Measurements from ENCODE around the gene LRMDA.

LRMDA gene

DNA sequence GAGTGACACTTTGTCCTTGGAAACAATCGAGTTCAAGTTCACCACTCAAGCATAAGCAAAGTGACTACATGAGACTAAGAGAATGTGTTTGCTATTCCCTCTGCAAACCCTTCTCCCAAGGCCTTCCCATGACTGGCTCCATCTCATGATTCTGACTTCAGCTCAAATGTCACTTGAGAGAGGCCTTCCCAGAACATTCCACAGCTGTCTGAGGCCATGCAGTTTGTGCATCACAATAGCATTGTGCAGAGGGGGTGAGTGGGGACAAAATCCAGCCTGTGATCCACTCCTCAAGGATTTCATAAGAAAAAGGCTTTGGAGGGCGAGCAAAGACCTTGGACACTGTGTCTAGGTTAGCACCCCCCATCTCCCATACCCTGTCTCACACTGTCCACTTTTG lies 6.9 kb upstream of the LRMDA start:
- Histone ChIP-seq H3K4me3 (ENCODE audit: low read depth, low read length) (no peak overlapping the region), H3K27ac (ENCODE audit: extremely low read depth, low read depth, low read length) (no peak overlapping the region; the same call in 1 of the 2 replicates), H3K9me3 (ENCODE audit: control insufficient read depth, insufficient read depth, low read depth, low read length) (no peaks in the 10 kb centered on the region), H3K36me3 (ENCODE audit: control insufficient read depth in 2 of 2, insufficient read depth in 1 of 2, low read length in 2 of 2) (no peaks in the 10 kb centered on the region), H3K4me1 (ENCODE audit: control insufficient read depth, insufficient read depth, low read length) (0 out of 2 replicates have a peak, but pooled peaks cover 10% of the 10 kb centered on the region)
- ChIA-PET CTCF (interaction anchor here (0.6 to 0.7 kb wide), 2 partner anchors 294 to 1687 kb away, joined by 4 to 10 read pairs; no protein-coding TSS in a partner anchor), POLR2A (interaction anchor here (1.3 kb wide), 1 partner anchor 23 kb away, joined by 6 read pairs; the partner anchor contains the start of gene ZNF503)
- TF ChIP-seq GLI4 (tag by site-specific recombination; IDR thresholded peaks at IDR 0.05), result no peak
- no peak for TF ChIP-seq ZNF530 (tag by site-specific recombination; IDR thresholded peaks at IDR 0.05; ENCODE audit: low read depth)
- TF ChIP-seq ZNF302 (tag by site-specific recombination; IDR thresholded peaks at IDR 0.05; ENCODE audit: low read depth), result no peak
- TF ChIP-seq ZNF221 (tag by site-specific recombination; IDR thresholded peaks at IDR 0.05; ENCODE audit: borderline replicate concordance), result no peak
- TF ChIP-seq, protein P1, sequence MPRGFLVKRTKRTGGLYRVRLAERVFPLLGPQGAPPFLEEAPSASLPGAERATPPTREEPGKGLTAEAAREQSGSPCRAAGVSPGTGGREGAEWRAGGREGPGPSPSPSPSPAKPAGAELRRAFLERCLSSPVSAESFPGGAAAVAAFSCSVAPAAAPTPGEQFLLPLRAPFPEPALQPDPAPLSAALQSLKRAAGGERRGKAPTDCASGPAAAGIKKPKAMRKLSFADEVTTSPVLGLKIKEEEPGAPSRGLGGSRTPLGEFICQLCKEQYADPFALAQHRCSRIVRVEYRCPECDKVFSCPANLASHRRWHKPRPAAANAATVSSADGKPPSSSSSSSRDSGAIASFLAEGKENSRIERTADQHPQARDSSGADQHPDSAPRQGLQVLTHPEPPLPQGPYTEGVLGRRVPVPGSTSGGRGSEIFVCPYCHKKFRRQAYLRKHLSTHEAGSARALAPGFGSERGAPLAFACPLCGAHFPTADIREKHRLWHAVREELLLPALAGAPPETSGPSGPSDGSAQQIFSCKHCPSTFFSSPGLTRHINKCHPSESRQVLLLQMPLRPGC (tag by site-specific recombination; IDR thresholded peaks at IDR 0.05), result no peak
- TF ChIP-seq REPIN1 (tag by site-specific recombination; IDR thresholded peaks at IDR 0.05; ENCODE audit: low read depth), result no peak
- TF ChIP-seq ZNF416 (tag by site-specific recombination; IDR thresholded peaks at IDR 0.05), result no peak
- no peak for TF ChIP-seq ZNF214 (tag by site-specific recombination; IDR thresholded peaks at IDR 0.05; ENCODE audit: borderline replicate concordance)
- TF ChIP-seq ZNF48 (tag by site-specific recombination; IDR thresholded peaks at IDR 0.05), result no peak
- TF ChIP-seq, protein P2, sequence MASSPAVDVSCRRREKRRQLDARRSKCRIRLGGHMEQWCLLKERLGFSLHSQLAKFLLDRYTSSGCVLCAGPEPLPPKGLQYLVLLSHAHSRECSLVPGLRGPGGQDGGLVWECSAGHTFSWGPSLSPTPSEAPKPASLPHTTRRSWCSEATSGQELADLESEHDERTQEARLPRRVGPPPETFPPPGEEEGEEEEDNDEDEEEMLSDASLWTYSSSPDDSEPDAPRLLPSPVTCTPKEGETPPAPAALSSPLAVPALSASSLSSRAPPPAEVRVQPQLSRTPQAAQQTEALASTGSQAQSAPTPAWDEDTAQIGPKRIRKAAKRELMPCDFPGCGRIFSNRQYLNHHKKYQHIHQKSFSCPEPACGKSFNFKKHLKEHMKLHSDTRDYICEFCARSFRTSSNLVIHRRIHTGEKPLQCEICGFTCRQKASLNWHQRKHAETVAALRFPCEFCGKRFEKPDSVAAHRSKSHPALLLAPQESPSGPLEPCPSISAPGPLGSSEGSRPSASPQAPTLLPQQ (tag by site-specific recombination; IDR thresholded peaks at IDR 0.05), result no peak
- no peak for TF ChIP-seq ZNF311 (tag by site-specific recombination; IDR thresholded peaks at IDR 0.05; ENCODE audit: borderline replicate concordance)
- TF ChIP-seq ZNF510 (tag by site-specific recombination; IDR thresholded peaks at IDR 0.05; ENCODE audit: insufficient replicate concordance), result no peak
- TF ChIP-seq SP2 (tag by site-specific recombination; IDR thresholded peaks at IDR 0.05), result no peak
- TF ChIP-seq, protein P3, sequence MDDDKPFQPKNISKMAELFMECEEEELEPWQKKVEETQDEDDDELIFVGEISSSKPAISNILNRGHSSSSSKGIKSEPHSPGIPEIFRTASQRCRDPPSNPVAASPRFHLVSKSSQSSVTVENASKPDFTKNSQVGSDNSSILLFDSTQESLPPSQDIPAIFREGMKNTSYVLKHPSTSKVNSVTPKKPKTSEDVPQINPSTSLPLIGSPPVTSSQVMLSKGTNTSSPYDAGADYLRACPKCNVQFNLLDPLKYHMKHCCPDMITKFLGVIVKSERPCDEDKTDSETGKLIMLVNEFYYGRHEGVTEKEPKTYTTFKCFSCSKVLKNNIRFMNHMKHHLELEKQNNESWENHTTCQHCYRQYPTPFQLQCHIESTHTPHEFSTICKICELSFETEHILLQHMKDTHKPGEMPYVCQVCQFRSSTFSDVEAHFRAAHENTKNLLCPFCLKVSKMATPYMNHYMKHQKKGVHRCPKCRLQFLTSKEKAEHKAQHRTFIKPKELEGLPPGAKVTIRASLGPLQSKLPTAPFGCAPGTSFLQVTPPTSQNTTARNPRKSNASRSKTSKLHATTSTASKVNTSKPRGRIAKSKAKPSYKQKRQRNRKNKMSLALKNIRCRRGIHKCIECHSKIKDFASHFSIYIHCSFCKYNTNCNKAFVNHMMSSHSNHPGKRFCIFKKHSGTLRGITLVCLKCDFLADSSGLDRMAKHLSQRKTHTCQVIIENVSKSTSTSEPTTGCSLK (tag by site-specific recombination; IDR thresholded peaks at IDR 0.05), result no peak

DNA sequence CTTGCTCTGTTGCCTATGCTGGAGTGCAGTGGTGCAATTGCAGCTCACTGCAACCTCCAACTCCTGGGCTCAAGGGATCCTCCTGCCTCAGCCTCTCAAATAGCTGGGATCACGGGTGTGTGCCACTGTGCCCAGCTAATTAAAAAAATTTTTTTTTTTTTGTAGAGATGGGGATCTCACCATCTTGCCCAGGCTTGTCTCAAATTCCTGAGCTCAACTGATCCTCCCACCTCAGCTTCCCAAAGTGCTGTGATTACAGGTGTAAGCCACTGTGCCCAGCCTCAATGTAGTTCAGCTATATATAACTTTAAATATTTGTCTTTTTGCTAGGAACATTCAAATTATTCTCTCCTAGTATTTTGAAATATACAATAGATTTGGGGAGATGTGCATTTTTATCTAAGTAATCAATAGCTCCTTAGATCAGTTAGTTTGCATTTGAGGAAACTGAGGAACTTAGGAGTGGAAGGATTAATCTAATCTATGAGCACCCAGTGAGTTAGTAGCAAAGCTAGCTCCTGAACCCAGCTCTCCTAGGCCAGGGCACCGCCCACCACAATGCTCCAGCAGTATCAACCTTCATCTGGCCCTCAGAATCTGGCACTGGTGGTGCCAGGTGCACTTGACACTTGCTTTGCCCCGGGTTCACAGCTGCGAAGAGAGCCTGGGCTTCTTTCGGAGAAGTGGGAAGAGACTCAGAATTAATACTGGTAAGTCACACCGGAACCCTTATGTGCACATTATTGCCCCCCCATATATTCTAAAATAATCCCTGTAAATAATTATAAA lies 5.9 kb upstream of the LRMDA start:
- H3K4me1 ChIP-seq (ENCODE audit: control insufficient read depth, insufficient read depth, low read length), result peaks cover 16% of the 10 kb centered on the region; the same call in 1 of the 2 replicates
- ChIA-PET POLR2A (no interaction called here), CTCF (interaction anchor here (0.5 to 1.2 kb wide), 3 partner anchors 11 to 1686 kb away, joined by 3 to 4 read pairs (median 3); no protein-coding TSS in a partner anchor)
- H3K36me3 ChIP-seq (ENCODE audit: control insufficient read depth in 2 of 2, insufficient read depth in 1 of 2, low read length in 2 of 2), result no peaks in the 10 kb centered on the region
- no peak overlapping the region for H3K27ac ChIP-seq (ENCODE audit: extremely low read depth, low read depth, low read length)
- H3K4me3 ChIP-seq (ENCODE audit: low read depth, low read length), result no peak overlapping the region
- H3K9me3 ChIP-seq (ENCODE audit: control insufficient read depth, insufficient read depth, low read depth, low read length), result no peaks in the 10 kb centered on the region
- no peak for TF ChIP-seq ZNF585B (tag by site-specific recombination; IDR thresholded peaks at IDR 0.05)
- TF ChIP-seq BCL11A (tag by site-specific recombination; IDR thresholded peaks at IDR 0.05; ENCODE audit: low read depth), result no peak
- TF ChIP-seq ZNF792 (tag by site-specific recombination; IDR thresholded peaks at IDR 0.05), result no peak
- no peak for TF ChIP-seq ZNF16 (tag by site-specific recombination; IDR thresholded peaks at IDR 0.05; ENCODE audit: low read depth)
- TF ChIP-seq RBAK (tag by site-specific recombination; IDR thresholded peaks at IDR 0.05), result no peak
- no peak for TF ChIP-seq ZBTB20 (tag by site-specific recombination; IDR thresholded peaks at IDR 0.05)
- TF ChIP-seq, protein P4, sequence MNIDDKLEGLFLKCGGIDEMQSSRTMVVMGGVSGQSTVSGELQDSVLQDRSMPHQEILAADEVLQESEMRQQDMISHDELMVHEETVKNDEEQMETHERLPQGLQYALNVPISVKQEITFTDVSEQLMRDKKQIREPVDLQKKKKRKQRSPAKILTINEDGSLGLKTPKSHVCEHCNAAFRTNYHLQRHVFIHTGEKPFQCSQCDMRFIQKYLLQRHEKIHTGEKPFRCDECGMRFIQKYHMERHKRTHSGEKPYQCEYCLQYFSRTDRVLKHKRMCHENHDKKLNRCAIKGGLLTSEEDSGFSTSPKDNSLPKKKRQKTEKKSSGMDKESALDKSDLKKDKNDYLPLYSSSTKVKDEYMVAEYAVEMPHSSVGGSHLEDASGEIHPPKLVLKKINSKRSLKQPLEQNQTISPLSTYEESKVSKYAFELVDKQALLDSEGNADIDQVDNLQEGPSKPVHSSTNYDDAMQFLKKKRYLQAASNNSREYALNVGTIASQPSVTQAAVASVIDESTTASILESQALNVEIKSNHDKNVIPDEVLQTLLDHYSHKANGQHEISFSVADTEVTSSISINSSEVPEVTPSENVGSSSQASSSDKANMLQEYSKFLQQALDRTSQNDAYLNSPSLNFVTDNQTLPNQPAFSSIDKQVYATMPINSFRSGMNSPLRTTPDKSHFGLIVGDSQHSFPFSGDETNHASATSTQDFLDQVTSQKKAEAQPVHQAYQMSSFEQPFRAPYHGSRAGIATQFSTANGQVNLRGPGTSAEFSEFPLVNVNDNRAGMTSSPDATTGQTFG (tag by site-specific recombination; IDR thresholded peaks at IDR 0.05; ENCODE audit: borderline replicate concordance), result no peak
- no peak for TF ChIP-seq SCRT2 (tag by site-specific recombination; IDR thresholded peaks at IDR 0.05)
- no peak for TF ChIP-seq ZNF221 (tag by site-specific recombination; IDR thresholded peaks at IDR 0.05; ENCODE audit: borderline replicate concordance)
- TF ChIP-seq ZEB2 (tag by site-specific recombination; IDR thresholded peaks at IDR 0.05), result no peak
